ENCODE data around the gene RYR3.

Gene RYR3

DNA sequence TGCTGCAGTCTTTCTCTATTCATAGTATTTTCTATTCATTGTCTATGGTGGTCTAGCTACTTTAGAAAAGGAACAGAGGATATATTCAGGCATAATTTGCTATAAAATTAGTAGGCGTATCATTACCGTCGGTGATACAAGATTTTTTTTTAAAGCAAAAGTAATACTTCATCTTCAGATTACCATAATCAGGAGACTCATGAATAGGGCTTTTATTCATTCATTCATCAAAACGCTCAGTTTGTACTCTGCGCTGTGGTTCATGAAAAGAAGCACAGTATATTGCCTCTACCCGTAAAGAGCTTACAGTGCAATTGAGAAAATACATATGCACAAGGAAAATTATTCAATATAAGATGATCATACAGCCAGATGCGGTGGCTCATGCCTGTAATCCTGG, 520.9 kb downstream of the RYR3 start:
- DNase-seq (ENCODE audit: low read depth), result no peak
- TF ChIP-seq, protein P1, sequence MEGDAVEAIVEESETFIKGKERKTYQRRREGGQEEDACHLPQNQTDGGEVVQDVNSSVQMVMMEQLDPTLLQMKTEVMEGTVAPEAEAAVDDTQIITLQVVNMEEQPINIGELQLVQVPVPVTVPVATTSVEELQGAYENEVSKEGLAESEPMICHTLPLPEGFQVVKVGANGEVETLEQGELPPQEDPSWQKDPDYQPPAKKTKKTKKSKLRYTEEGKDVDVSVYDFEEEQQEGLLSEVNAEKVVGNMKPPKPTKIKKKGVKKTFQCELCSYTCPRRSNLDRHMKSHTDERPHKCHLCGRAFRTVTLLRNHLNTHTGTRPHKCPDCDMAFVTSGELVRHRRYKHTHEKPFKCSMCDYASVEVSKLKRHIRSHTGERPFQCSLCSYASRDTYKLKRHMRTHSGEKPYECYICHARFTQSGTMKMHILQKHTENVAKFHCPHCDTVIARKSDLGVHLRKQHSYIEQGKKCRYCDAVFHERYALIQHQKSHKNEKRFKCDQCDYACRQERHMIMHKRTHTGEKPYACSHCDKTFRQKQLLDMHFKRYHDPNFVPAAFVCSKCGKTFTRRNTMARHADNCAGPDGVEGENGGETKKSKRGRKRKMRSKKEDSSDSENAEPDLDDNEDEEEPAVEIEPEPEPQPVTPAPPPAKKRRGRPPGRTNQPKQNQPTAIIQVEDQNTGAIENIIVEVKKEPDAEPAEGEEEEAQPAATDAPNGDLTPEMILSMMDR (conservative IDR thresholded peaks at IDR 0.05; ENCODE audit: low read depth, low read length), result no peak
- H3K4me3 ChIP-seq (ENCODE audit: low read length), result no peak overlapping the region

GRCh38 chr15:33834892-33835743, 524.4 kb downstream of the RYR3 start:
- DNase-seq (ENCODE audit: low read depth), result no peak
- TF ChIP-seq, protein P1 (conservative IDR thresholded peaks at IDR 0.05; ENCODE audit: low read depth, low read length), result no peak
- H3K4me3 ChIP-seq (ENCODE audit: low read length), result no peak overlapping the region

GRCh38 chr15:33837294-33837693, 526.5 kb downstream of the RYR3 start:
- no peak for DNase-seq (ENCODE audit: low read depth)
- H3K4me3 ChIP-seq (ENCODE audit: low read length), result no peak overlapping the region
- TF ChIP-seq, protein P1 (conservative IDR thresholded peaks at IDR 0.05; ENCODE audit: low read depth, low read length), result no peak

- no peak overlapping the region for H3K4me3 ChIP-seq (ENCODE audit: low read length)
Measured at GRCh38 chr15:33839540-33839939, 528.8 kb downstream of the RYR3 start.

DNA sequence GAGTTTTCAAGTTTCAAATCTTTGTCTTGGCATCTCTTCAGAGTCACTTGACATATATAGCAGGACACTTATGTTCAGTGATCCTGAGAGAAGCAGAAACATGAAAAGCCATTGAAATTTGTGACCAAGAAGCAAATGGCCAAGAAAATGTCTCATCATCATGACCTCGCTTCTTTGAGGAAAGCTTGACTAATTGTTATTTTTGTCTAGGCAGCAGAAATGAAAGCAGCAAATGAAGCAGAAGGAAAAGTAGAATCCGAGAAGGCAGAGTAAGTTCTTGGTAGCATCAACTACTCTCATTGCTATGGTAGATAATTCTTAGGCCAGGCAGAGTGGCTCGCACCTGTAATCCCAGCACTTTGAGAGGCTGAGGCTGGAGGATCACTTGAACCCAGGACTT, 529.8 kb downstream of the RYR3 start:
- no peak for DNase-seq (ENCODE audit: low read depth)
- TF ChIP-seq, protein P1 (conservative IDR thresholded peaks at IDR 0.05; ENCODE audit: low read depth, low read length), result no peak
- H3K4me3 ChIP-seq (ENCODE audit: low read length), result no peak overlapping the region

More at GRCh38 chr15:33839540-33839939, 528.8 kb downstream of the RYR3 start:
- TF ChIP-seq, protein P1 (conservative IDR thresholded peaks at IDR 0.05; ENCODE audit: low read depth, low read length), result no peak
- no peak for DNase-seq (ENCODE audit: low read depth)

DNA sequence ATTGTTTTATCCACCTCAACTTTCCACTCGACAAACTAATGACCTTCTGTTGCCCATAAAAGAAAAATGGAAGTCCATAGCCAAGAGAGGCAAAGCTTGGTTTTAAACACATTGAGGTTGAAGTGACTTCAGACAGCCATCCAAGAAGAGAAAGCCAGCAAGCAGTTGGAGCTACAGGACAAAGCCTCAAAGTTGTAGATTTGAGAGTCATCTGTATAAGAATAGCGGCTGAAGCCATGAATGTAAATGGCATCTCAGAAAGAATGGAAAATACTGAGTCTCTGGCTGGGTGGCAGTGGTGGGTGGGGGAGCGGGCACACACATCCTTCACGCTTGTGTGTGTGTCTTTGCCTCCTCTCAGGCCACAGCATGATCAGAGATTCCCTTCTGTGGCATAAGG, 533.4 kb downstream of the RYR3 start:
- TF ChIP-seq, protein P1 (conservative IDR thresholded peaks at IDR 0.05; ENCODE audit: low read depth, low read length), result no peak
- no peak for DNase-seq (ENCODE audit: low read depth)
- no peak overlapping the region for H3K4me3 ChIP-seq (ENCODE audit: low read length)

DNA sequence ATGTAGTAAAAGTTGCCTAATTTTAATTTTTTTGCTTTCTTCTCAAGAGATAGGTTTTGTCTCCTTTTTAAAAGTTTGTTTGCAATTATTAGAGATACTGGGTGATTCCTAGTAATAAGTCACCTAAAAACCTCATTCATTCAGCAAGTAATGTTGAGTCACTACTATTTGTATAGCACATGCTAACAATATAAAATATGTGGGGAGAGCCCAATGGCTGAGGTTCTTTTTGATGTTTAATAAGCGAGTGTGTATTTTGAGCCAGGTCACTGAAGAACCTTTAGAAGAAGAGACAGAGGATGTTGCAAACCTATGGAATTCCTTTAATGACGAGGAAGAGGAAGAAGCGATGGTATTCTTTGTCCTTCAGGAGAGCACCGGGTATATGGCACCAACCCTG, 533.8 kb downstream of the RYR3 start:
- TF ChIP-seq, protein P1 (conservative IDR thresholded peaks at IDR 0.05; ENCODE audit: low read depth, low read length), result no peak
- H3K4me3 ChIP-seq (ENCODE audit: low read length), result no peak overlapping the region
- DNase-seq (ENCODE audit: low read depth), result no peak
